BLaER1 treated with 17β-estradiol and CSF1 and Interleukin-3, amounts not matched to agents 10 nM and 100 nM (cell line): ENCODE results near the gene ZNF607.

Experiments
- H3K27ac ChIP-seq, 11 experiments: shearing (Covaris generic); formaldehyde crosslinking; 2 replicates each; pipeline ENCODE4 v1.8.1; 2022
- H3K27me3 ChIP-seq, 11 experiments: shearing (Covaris generic); formaldehyde crosslinking; 2 replicates each; pipeline ENCODE4 v1.8.1; 2022
- H3K36me3 ChIP-seq, 11 experiments: shearing (Covaris generic); formaldehyde crosslinking; 2 replicates each; pipeline ENCODE4 v1.8.1; 2022
- H3K4me1 ChIP-seq, 10 experiments: shearing (Covaris generic); formaldehyde crosslinking; 2 replicates each; pipeline ENCODE4 v1.8.1; 2022
- H3K4me2 ChIP-seq, 11 experiments: shearing (Covaris generic); formaldehyde crosslinking; 2 replicates each; pipeline ENCODE4 v1.8.1; 2022
- H3K4me3 ChIP-seq, 10 experiments: shearing (Covaris generic); formaldehyde crosslinking; 2 replicates each; pipeline ENCODE4 v1.8.1; 2022
- H3K9ac ChIP-seq, 11 experiments: shearing (Covaris generic); formaldehyde crosslinking; 2 replicates each; pipeline ENCODE4 v1.8.1; 2022
- H3K9me3 ChIP-seq, 11 experiments: shearing (Covaris generic); formaldehyde crosslinking; replicated peaks in 1 of 11; 2 replicates each; pipeline ENCODE4 v1.8.1; 2022
- H4K20me1 ChIP-seq, 11 experiments: shearing (Covaris generic); formaldehyde crosslinking; 2 replicates each; pipeline ENCODE4 v1.8.1; 2022
- Cebpa-rat ChIP-seq, 11 experiments: shearing (Covaris generic); IDR thresholded peaks; 2 replicates each; pipeline ENCODE4 v1.8.1; 2022

Gene ZNF607

DNA sequence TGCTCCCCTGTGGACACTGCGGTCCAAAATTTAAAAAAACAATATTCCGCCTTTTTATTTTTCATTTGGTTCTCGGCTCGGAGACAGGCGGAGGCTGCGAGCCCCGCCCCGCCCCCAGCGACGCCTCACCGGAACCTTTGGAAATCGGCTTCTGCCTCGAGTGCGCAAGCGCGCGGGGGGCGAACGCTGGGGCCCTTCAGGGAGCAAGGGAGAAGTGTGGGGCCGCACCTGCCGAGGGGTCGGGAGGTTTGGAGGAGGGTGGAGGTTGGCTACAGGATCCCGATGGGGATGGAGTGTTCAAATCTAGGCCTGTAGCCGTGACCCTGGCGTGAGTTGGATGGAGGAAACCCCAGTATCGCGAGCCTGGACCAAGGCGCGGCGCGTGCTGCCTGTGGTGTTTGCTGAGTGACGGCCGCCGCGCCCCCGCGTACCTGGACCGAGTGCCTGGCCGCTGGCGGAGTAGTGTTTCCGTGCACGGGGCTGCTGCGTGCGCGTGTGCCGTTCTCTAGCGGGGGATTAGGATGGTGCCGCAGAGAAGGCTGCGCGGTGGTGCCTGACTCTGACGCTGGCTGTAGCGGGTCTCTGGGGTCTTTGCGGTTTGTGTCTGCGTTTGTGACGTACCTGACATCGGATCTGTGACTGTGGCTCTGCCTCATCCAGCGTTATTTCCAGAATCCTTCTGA is 63.7 kb downstream of the ZNF607 start:
- Histone ChIP-seq H3K36me3 (peaks cover 8 to 32% (median 22%) of the 10 kb centered on the region in 11 experiments), H3K27ac (peak overlapping the region; percentile 58 to 92 (median 87)), H3K4me3 (peak overlapping the region; percentile 75 to 95 (median 82)), H3K27me3 (no peaks in the 10 kb centered on the region), H3K4me1 (peaks cover 15 to 31% (median 24%) of the 10 kb centered on the region in 10 experiments), H3K4me2 (peak overlapping the region; percentile 84 to 98 (median 91)), H3K9me3 (peaks cover 42 to 60% (median 47%) of the 10 kb centered on the region in 11 experiments), H4K20me1 (peaks cover 0 to 4% (median 0%) of the 10 kb centered on the region in 11 experiments; a peak in 4 of 22 replicates), H3K9ac (peak overlapping the region; percentile 80 to 92 (median 87))
- TF ChIP-seq Cebpa-rat (IDR thresholded peaks at IDR 0.05): no peak

DNA sequence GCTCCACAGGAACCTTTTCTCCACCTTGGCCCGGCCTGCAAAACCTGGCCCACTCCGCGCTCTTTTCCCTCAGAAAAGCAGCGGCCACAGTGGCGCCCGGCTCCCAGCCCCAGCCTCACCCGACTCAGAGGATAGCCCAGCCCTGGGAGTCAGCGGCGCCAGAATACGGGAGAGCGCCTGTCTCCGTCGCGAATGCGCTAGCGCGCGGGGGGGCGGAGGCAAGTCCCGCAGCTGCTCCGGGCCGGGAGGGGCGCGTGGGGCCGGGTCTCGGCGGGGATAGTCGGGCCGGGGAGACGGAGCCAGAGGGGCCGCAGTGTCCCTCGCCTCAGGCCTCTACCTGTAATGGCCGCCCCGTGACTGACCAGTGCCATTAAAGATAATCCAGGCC is 64.3 kb downstream of the ZNF607 start, which contains the start of gene ZFP30:
ZFP30 (minus strand) TSS at position 165 of the 388 bp plus-strand sequence. CDS start 7,643 bp downstream, outside the sequence.
- peaks cover 13 to 32% (median 26%) of the 10 kb centered on the region in 11 experiments for H3K36me3 ChIP-seq
- TF ChIP-seq Cebpa-rat (IDR thresholded peaks at IDR 0.05): no peak
- H3K27me3 ChIP-seq: no peaks in the 10 kb centered on the region
- peak within 1 kb of the TSS; percentile 75 to 95 (median 82) for H3K4me3 ChIP-seq
- H3K4me1 ChIP-seq: peaks cover 15 to 31% (median 24%) of the 10 kb centered on the region in 10 experiments
- peak within 1 kb of the TSS; percentile 80 to 92 (median 87) for H3K9ac ChIP-seq
- peaks cover 42 to 60% (median 47%) of the 10 kb centered on the region in 11 experiments for H3K9me3 ChIP-seq
- H3K27ac ChIP-seq: peak within 1 kb of the TSS; percentile 58 to 92 (median 87)
- peak within 1 kb of the TSS; percentile 84 to 98 (median 91) for H3K4me2 ChIP-seq
- H4K20me1 ChIP-seq: peaks cover 0 to 4% (median 0%) of the 10 kb centered on the region in 11 experiments; a peak in 4 of 22 replicates

GRCh38 chr19:37654629-37655300 is 64.8 kb downstream of the ZNF607 start:
- Histone ChIP-seq H3K4me2 (peak overlapping the region; percentile 84 to 98 (median 91)), H4K20me1 (peaks cover 0 to 4% (median 0%) of the 10 kb centered on the region in 11 experiments; a peak in 4 of 22 replicates), H3K36me3 (peaks cover 19 to 35% (median 30%) of the 10 kb centered on the region in 11 experiments), H3K4me3 (peak overlapping the region; percentile 75 to 95 (median 82)), H3K27ac (peak overlapping the region; percentile 58 to 92 (median 87)), H3K9me3 (peaks cover 42 to 60% (median 47%) of the 10 kb centered on the region in 11 experiments), H3K9ac (peak overlapping the region; percentile 80 to 92 (median 87)), H3K4me1 (peaks cover 15 to 31% (median 24%) of the 10 kb centered on the region in 10 experiments), H3K27me3 (no peaks in the 10 kb centered on the region)
- TF ChIP-seq Cebpa-rat (IDR thresholded peaks at IDR 0.05): no peak

DNA sequence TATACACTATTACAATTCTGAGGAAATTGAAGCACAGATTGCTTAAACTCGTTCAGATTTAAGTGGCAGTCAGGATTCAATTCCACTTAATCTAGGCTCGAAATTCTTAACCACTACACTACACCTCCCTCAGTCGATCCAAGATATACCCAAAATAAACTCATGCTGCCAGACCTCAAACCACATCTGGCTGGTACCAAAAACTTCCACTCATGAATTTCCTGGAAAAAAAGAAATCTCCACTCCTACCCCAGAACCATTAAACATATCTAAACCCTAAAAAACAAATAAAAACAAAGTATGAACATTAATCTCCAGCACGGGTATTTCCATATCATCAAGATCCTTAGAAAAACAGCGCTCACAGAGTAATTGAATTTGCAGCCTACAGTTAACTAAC is 65.4 kb downstream of the ZNF607 start:
- Histone ChIP-seq H3K4me1 (peaks cover 15 to 31% (median 24%) of the 10 kb centered on the region in 10 experiments), H3K4me3 (peak overlapping the region; percentile 75 to 95 (median 82))

More for the DNA sequence above, 65.4 kb downstream of the ZNF607 start:
- no peak for TF ChIP-seq Cebpa-rat (IDR thresholded peaks at IDR 0.05)
- H3K9me3 ChIP-seq: peaks cover 42 to 60% (median 48%) of the 10 kb centered on the region in 11 experiments
- peak overlapping the region; percentile 84 to 98 (median 91) for H3K4me2 ChIP-seq
- H3K9ac ChIP-seq: peak overlapping the region; percentile 80 to 92 (median 87)
- peaks cover 0 to 4% (median 0%) of the 10 kb centered on the region in 11 experiments; a peak in 4 of 22 replicates for H4K20me1 ChIP-seq
- H3K27me3 ChIP-seq: no peaks in the 10 kb centered on the region
- H3K27ac ChIP-seq: peak overlapping the region; percentile 58 to 92 (median 87)
- peaks cover 25 to 39% (median 37%) of the 10 kb centered on the region in 11 experiments for H3K36me3 ChIP-seq
